Cerebellar cortex (tissue), 1 donor: ENCODE measurements around the gene MIPEP.
A peak's percentile ranks its signal among the peaks of the same experiment; 100 is the strongest.

Experiments
- DNase-seq: peaks from one replicate; pipeline ENCODE4 v3.0.0-alpha.2; 2015; ENCODE audit warnings: low spot score

The MIPEP gene

DNA sequence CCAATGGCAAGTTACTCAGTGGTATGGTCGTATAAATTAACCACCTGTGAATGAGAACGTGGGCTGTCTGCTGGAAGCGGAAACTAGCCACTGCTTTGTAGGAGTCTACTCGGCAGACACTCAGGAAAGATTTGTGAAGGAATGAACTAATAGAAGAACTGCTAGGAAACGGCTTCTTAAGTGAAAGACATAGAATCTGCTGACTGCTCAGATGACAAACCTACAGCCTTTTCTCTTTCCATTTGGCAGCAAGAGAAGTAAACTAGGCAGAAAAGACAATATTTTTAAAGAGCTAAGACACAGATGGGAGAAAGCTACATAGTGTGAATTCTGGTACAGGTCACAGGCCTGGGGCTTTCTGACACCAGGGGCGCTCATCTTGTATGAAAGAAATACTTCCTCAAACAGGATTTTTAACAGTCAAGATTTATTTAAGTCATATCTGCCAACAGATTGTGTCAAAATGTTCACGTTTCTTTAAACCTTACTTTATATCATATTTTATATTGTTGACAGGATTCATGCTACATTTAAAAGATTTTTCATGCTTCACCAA, 78.4 kb downstream of the MIPEP start:
- no peak for DNase-seq

DNA sequence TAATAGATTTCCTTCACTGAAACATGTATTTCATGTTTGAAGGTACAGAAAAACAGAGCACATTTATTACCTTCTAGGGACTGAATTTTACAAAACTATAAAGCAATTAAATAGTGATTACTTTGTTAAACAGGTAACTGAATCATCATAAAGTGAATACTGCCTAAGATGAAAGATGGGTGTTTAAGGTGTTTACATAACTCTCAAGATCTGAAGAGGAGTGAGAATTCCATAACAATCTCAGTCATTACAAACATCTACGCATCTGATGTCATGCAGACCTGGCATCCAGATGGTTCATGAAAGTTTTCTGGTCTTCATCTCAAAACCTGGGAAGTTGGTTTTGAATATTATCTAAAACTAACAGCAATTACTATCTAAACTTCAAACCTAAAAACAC, 80.4 kb downstream of the MIPEP start:
- DNase-seq, result no peak

GRCh38 chr13:23806874-23807526, 82.2 kb downstream of the MIPEP start:
- DNase-seq, result no peak

DNA sequence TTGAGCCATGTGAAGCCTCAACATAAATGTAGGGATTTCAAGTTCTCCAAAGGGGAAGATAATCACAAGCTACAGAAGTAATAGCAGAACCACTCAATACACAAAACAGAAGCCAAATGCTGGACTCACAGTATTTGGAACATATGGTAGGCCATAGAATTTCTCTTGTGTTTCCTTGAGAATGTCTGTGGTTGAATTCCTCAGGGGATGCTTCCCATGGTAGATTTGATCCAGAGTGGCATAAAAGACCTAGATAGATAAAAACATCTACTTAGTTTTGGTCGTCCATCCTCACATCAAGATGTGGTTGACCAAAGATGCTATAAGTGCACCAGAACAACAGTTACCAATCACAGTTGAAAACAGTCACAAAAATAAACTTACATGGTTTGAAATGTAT, 83.4 kb downstream of the MIPEP start:
- DNase-seq, result no peak

GRCh38 chr13:23805122-23805521, 84.1 kb downstream of the MIPEP start:
- no peak for DNase-seq

GRCh38 chr13:23804166-23804565, 85.0 kb downstream of the MIPEP start:
- DNase-seq, result no peak

DNA sequence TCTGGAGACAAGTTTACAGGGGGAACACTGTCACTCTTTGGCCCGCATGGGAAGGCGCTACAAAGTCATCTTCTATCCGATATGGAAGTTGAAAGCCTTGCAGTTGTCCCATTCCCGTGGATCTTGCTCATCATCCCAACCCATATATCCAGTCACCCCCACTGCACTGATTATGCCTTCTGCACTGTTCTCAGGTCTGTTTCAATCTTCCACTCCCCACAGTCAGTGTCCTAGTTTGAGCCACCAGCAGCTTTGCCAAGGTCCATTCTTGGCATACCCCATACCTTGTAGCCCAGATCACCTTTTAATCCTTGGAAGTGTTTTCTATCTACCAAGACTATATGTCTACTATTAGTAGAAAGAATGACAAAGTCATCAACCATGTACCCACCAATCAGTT, 88.1 kb downstream of the MIPEP start:
- DNase-seq, result no peak

GRCh38 chr13:23799945-23800344, 89.3 kb downstream of the MIPEP start:
- no peak for DNase-seq

- DNase-seq, result no peak
Measured at GRCh38 chr13:23797276-23797903, 91.8 kb downstream of the MIPEP start.

DNA sequence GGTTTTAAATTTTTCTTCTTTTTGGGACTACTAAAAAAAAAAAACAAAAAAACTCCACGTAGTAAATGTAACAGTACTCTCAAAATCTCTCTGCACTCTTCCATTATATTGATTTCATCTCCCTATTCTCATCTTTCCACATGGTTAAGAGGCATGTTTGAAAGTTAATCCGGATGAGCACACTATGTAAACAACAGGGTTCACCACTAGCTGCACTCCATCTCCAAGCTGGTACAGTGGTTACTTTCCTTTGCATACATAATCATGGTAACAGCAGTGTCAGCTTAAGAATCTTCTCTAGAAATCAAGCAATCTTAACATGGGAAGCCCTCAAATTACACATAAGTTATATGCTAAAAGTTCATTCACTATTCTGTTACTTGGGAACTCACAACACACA, 92.6 kb downstream of the MIPEP start:
- DNase-seq, result no peak

DNA sequence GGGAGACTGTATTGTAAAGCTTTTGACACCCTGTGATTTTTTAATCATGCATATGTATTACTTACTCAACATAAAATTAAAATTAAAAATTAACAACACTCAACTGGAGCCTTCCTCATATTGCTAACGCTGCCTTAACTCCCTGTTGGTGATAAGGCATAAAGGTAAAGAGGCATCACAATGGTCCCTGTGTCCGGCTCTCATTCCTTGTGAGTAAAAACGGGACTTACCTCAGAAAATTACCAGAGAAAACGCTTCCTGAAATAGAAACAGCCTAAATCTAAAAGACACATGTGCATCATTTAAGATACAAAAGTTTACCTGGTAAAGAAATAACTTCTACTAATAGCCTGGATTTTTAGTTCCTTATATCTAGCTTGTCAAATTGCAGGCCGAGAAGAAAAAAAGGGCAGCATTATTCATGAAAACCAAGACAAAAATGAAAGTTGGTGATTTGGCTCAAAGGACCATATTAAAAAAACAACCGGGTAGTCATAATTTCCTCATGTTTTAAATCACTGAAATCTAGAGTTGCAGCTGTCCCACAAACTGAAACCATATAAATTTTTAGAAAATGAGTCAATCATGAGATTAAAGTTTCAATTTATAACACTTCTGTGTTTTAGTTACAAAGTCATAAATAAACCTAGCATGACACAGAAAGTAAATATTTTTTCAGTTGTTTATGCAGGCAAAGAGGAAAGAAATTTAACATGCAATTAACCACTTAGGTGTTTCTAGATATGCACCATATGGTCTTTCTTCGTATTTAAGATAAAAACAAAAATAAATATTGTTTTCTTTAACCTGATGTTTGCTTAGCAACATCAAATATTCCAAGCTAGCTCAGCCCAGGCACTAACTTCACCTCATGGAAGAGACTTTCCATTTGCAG, 94.7 kb downstream of the MIPEP start:
- no peak for DNase-seq

DNA sequence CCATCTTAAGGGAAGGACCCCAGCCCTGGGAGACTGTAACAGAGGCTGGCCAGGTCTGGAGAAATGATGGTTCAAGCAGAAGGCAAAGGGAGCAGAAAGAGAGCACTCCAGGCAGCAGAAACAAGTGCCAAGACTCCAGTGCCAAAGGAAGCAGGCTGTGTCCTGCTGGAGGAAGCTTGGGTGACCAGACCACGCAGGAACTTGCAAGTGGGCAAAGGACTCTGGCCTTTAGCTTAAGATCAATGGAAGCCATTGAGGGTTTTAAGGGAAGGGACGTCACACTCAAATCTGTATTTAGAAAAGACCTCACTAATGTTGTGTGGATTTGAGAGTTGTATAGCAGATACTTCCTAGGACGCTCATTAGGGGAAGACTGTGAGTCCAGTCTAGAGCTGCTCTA, 95.5 kb downstream of the MIPEP start:
- no peak for DNase-seq

DNA sequence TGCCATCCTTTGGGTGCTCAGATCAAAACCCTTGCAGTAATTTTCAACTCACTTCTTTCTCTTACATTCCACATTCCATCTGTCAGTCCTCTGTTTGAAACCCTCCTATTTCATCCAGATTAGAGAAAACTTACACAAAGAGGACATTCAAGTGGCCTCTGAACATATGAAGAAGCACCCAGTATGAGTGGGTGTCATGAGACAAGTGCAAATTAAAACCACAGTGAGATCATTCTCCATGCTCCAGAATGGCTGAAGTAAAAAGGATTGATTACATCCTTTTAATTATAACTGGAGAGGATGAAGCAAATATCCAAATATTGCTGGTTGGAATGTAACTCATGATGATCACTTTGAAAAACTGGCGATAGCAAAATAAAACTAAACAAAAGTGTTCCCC, 96.5 kb downstream of the MIPEP start:
- no peak for DNase-seq

DNA sequence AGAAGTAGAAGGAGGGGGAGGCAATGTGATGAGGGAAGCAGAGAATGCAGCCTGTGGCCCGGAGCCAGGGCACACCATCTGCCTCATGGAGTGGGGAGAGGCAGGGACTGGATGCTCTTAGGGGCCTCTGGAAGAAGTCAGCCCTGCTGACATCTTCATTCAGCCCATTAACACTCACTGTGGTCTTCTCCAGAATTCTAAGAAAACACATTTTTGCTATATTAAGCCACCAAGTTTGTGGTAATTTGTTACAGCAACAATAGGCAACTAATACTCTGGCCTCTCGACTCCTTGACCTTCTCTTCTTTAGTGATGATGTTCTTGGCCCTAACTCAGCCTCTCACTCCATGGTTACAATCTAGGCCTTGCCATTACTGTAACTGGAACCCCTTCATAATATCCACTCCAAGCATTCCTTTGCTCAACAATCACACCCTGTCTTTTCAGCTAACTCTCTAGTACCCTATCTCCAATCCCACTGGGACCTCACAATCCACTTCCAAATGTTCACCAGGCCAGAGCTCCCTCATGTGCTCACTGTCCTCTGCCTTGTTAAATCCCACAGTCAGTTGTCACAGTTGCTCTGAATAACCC, 98.5 kb downstream of the MIPEP start:
- DNase-seq, result peak; percentile 58

DNA sequence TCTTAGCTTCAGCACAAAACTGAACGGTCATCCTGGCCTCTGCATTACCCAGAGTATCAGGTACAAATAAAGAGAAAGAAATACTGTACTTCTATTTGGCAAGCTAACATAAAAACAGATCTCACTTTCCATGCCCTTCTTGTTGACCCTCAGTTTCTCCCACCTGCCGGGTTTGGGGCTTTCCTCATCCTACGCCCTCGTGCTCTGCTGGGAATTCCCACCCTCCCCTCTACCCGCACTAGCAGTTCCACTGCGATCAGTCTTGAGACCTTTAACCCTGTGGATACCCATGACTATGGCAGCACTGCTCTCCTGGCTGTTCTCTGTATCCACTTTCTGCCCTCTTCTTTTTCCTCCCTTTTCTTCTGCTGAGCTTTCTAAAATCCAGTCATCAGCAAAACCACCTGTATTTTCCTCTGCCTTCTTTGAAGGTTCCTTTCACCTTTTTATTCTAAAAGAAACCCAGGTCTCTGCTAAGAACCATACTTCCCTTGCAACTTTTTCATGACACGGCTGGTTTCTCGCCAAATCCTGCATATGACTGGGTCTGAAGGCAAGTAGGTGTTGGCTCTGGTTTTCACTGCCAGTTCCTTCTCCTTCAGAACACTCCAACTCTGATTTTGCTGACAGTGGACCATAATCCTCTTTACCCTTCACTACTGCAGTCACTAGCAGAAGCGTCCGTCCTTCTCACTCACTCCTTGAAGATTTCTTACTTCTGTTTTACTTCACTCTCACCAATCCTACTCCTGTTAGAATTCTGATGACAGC, 99.4 kb downstream of the MIPEP start:
- DNase-seq, result no peak

DNA sequence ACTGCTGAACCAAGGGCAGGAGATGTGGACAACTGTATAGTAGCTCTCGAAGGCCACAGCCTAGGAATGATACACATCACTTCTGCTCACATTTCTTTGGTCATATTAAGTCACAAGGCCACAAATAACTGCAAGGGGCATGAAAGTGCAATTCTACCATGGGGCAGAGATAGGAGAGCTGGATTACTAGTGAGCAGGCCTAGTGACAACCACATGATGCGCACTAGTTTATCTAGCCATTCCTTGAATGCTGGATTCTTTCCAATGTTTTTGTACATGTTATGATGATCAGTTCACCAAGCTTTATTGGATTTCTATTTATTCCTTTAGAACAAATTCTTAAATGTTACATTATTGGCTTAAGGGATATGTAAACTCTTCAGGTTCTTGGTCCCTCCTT, 100.7 kb downstream of the MIPEP start:
- DNase-seq, result no peak

DNA sequence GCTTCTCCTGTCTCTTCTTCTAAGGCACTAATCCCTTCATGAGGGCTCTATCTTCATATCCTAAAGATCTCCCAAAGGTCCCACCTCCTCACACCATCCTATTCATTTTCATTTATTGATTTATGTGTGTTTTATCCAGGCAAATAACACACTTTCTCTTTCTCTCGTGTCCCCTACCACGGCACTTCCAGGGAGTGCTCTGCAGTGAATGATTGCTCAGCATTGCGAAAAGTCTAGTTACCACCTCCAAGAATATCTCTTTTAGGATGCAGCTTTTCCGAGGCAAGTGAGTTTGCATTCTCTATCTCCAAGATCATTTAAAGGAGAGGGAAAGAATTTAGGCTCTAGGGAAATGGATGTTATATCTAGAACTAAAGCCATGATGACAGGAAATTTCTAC, 101.7 kb downstream of the MIPEP start:
- no peak for DNase-seq

GRCh38 chr13:23786607-23787006, 102.6 kb downstream of the MIPEP start:
- no peak for DNase-seq

- DNase-seq, result no peak
Measured at GRCh38 chr13:23778879-23779278, 110.3 kb downstream of the MIPEP start.

- no peak for DNase-seq
Measured at GRCh38 chr13:23778002-23778652, 111.1 kb downstream of the MIPEP start.

DNA sequence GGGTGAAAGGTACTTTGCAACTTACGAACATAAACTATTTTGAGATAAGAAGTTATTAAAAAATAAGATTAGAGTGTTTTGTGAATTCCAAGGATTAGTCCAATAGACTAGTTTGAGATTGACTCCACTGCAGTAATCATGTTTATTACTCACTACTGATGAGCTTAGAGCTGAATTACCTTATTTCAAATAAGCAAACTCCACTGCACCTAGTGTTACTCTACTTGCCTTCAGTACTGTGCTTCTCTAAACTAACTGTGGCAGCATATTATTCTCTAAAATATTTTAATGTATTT, 111.7 kb downstream of the MIPEP start:
- no peak for DNase-seq
